ENCODE data around the gene ASB14.
"Not testable (repeated sequence)": the region's sequence is repeated elsewhere in the genome, so short reads cannot be mapped to it uniquely, and the experiment has no call there.

The ASB14 gene

GRCh38 chr3:57292159-57292896, at the start of gene ASB14:
Gene ASB14, minus strand, starts transcription at chr3:57292685. Its CDS starts 652 bp downstream, at chr3:57292033.
- Histone ChIP-seq H3K4me1 (ENCODE audit: control insufficient read depth, low read depth, low read length) (no peaks in the 10 kb centered on the region), H3K4me3 (ENCODE audit: low read length) (no peak within 1 kb of the TSS), H3K36me3 (ENCODE audit: control insufficient read depth, low read depth, low read length) (no peaks in the 10 kb centered on the region), H3K9ac (ENCODE audit: low read length) (no peak within 1 kb of the TSS), H3K27me3 (ENCODE audit: control insufficient read depth, insufficient read depth, low read length) (no peaks in the 10 kb centered on the region), H3K9me3 (ENCODE audit: control insufficient read depth, low read depth, low read length) (no peaks in the 10 kb centered on the region), H3K27ac (ENCODE audit: low read length) (no peak within 1 kb of the TSS)

- H3K4me1 ChIP-seq (ENCODE audit: control insufficient read depth, low read depth, low read length); H3K27me3 ChIP-seq (ENCODE audit: control insufficient read depth, insufficient read depth, low read length); H3K9me3 ChIP-seq (ENCODE audit: control insufficient read depth, low read depth, low read length); H3K9ac ChIP-seq (ENCODE audit: low read length); H3K27ac ChIP-seq (ENCODE audit: low read length); H3K4me3 ChIP-seq (ENCODE audit: low read length); H3K36me3 ChIP-seq (ENCODE audit: control insufficient read depth, low read depth, low read length): not testable (repeated sequence)
These were observed 46.7 kb upstream of the ASB14 start for GRCh38 chr3:57339071-57339642.

- H3K9ac ChIP-seq (ENCODE audit: low read length); H3K27ac ChIP-seq (ENCODE audit: low read length); H3K9me3 ChIP-seq (ENCODE audit: control insufficient read depth, low read depth, low read length); H3K36me3 ChIP-seq (ENCODE audit: control insufficient read depth, low read depth, low read length); H3K4me1 ChIP-seq (ENCODE audit: control insufficient read depth, low read depth, low read length); H3K27me3 ChIP-seq (ENCODE audit: control insufficient read depth, insufficient read depth, low read length); H3K4me3 ChIP-seq (ENCODE audit: low read length): not testable (repeated sequence)
These were observed 46.0 kb upstream of the ASB14 start for GRCh38 chr3:57338272-57339070.

- Histone ChIP-seq H3K4me3 (ENCODE audit: low read length) (no peak overlapping the region), H3K27me3 (ENCODE audit: control insufficient read depth, insufficient read depth, low read length) (no peaks in the 10 kb centered on the region), H3K9me3 (ENCODE audit: control insufficient read depth, low read depth, low read length) (no peaks in the 10 kb centered on the region), H3K27ac (ENCODE audit: low read length) (no peak overlapping the region), H3K4me1 (ENCODE audit: control insufficient read depth, low read depth, low read length) (no peaks in the 10 kb centered on the region), H3K36me3 (ENCODE audit: control insufficient read depth, low read depth, low read length) (no peaks in the 10 kb centered on the region), H3K9ac (ENCODE audit: low read length) (no peak overlapping the region)
These were observed 42.9 kb upstream of the ASB14 start for GRCh38 chr3:57335283-57335938.

GRCh38 chr3:57331078-57331610, 38.7 kb upstream of the ASB14 start:
- Histone ChIP-seq H3K4me1 (ENCODE audit: control insufficient read depth, low read depth, low read length) (no peaks in the 10 kb centered on the region), H3K27me3 (ENCODE audit: control insufficient read depth, insufficient read depth, low read length) (no peaks in the 10 kb centered on the region), H3K9me3 (ENCODE audit: control insufficient read depth, low read depth, low read length) (no peaks in the 10 kb centered on the region), H3K27ac (ENCODE audit: low read length) (no peak overlapping the region), H3K36me3 (ENCODE audit: control insufficient read depth, low read depth, low read length) (no peaks in the 10 kb centered on the region), H3K4me3 (ENCODE audit: low read length) (no peak overlapping the region), H3K9ac (ENCODE audit: low read length) (no peak overlapping the region)

GRCh38 chr3:57326498-57326897, 34.0 kb upstream of the ASB14 start:
- not testable (repeated sequence) for H3K36me3 ChIP-seq (ENCODE audit: control insufficient read depth, low read depth, low read length); H3K27me3 ChIP-seq (ENCODE audit: control insufficient read depth, insufficient read depth, low read length); H3K27ac ChIP-seq (ENCODE audit: low read length); H3K9ac ChIP-seq (ENCODE audit: low read length); H3K4me3 ChIP-seq (ENCODE audit: low read length); H3K4me1 ChIP-seq (ENCODE audit: control insufficient read depth, low read depth, low read length); H3K9me3 ChIP-seq (ENCODE audit: control insufficient read depth, low read depth, low read length)

GRCh38 chr3:57314204-57314603, 21.7 kb upstream of the ASB14 start:
- no peaks in the 10 kb centered on the region for H3K9me3 ChIP-seq (ENCODE audit: control insufficient read depth, low read depth, low read length)
- H3K27ac ChIP-seq (ENCODE audit: low read length), result no peak overlapping the region
- no peaks in the 10 kb centered on the region for H3K36me3 ChIP-seq (ENCODE audit: control insufficient read depth, low read depth, low read length)
- H3K9ac ChIP-seq (ENCODE audit: low read length), result no peak overlapping the region
- no peaks in the 10 kb centered on the region for H3K4me1 ChIP-seq (ENCODE audit: control insufficient read depth, low read depth, low read length)
- no peak overlapping the region for H3K4me3 ChIP-seq (ENCODE audit: low read length)
- no peaks in the 10 kb centered on the region for H3K27me3 ChIP-seq (ENCODE audit: control insufficient read depth, insufficient read depth, low read length)

GRCh38 chr3:57309769-57310360, 17.4 kb upstream of the ASB14 start:
- no peaks in the 10 kb centered on the region for H3K4me1 ChIP-seq (ENCODE audit: control insufficient read depth, low read depth, low read length)
- no peaks in the 10 kb centered on the region for H3K36me3 ChIP-seq (ENCODE audit: control insufficient read depth, low read depth, low read length)
- no peak overlapping the region for H3K4me3 ChIP-seq (ENCODE audit: low read length)
- H3K9ac ChIP-seq (ENCODE audit: low read length), result no peak overlapping the region
- H3K9me3 ChIP-seq (ENCODE audit: control insufficient read depth, low read depth, low read length), result no peaks in the 10 kb centered on the region
- no peak overlapping the region for H3K27ac ChIP-seq (ENCODE audit: low read length)
- H3K27me3 ChIP-seq (ENCODE audit: control insufficient read depth, insufficient read depth, low read length), result no peaks in the 10 kb centered on the region

GRCh38 chr3:57303520-57303919, 11.0 kb upstream of the ASB14 start:
- H3K27ac ChIP-seq (ENCODE audit: low read length); H3K27me3 ChIP-seq (ENCODE audit: control insufficient read depth, insufficient read depth, low read length); H3K9me3 ChIP-seq (ENCODE audit: control insufficient read depth, low read depth, low read length); H3K9ac ChIP-seq (ENCODE audit: low read length); H3K4me1 ChIP-seq (ENCODE audit: control insufficient read depth, low read depth, low read length); H3K36me3 ChIP-seq (ENCODE audit: control insufficient read depth, low read depth, low read length); H3K4me3 ChIP-seq (ENCODE audit: low read length): not testable (repeated sequence)

GRCh38 chr3:57298041-57298440, 5.6 kb upstream of the ASB14 start:
- Histone ChIP-seq H3K4me1 (ENCODE audit: control insufficient read depth, low read depth, low read length) (no peaks in the 10 kb centered on the region), H3K4me3 (ENCODE audit: low read length) (no peak overlapping the region), H3K9me3 (ENCODE audit: control insufficient read depth, low read depth, low read length) (no peaks in the 10 kb centered on the region), H3K27ac (ENCODE audit: low read length) (no peak overlapping the region), H3K27me3 (ENCODE audit: control insufficient read depth, insufficient read depth, low read length) (no peaks in the 10 kb centered on the region), H3K9ac (ENCODE audit: low read length) (no peak overlapping the region), H3K36me3 (ENCODE audit: control insufficient read depth, low read depth, low read length) (no peaks in the 10 kb centered on the region)

- Histone ChIP-seq H3K4me3 (ENCODE audit: low read length) (no peak overlapping the region), H3K4me1 (ENCODE audit: control insufficient read depth, low read depth, low read length) (no peaks in the 10 kb centered on the region), H3K27me3 (ENCODE audit: control insufficient read depth, insufficient read depth, low read length) (no peaks in the 10 kb centered on the region), H3K36me3 (ENCODE audit: control insufficient read depth, low read depth, low read length) (no peaks in the 10 kb centered on the region), H3K9me3 (ENCODE audit: control insufficient read depth, low read depth, low read length) (no peaks in the 10 kb centered on the region), H3K9ac (ENCODE audit: low read length) (no peak overlapping the region), H3K27ac (ENCODE audit: low read length) (no peak overlapping the region)
These were observed 527 bp upstream of the ASB14 start for GRCh38 chr3:57292897-57293526.

Data from iPS-18a (cell line).